Placental pericyte (primary cell): ENCODE measurements around the gene OSTF1. TPM values are rescaled to one million over a fixed set of nuclear protein-coding genes. Genes with fewer than 3 reads are reported as not detected.

Experiments used
- small RNA-seq: library from RNA; depleted of rRNA; stranded (forward); fragments of <200 nt; gene quantifications from one replicate; pipeline ENCODE3, GENCODE V24; 2012; ENCODE audit warnings: low replicate concordance
- total RNA-seq: library from RNA; depleted of rRNA; stranded (reverse); fragments of >200 nt; gene quantifications from 2 replicates; pipeline ENCODE4 v1.2.3, GENCODE V29; 2012

The OSTF1 gene, protein sequence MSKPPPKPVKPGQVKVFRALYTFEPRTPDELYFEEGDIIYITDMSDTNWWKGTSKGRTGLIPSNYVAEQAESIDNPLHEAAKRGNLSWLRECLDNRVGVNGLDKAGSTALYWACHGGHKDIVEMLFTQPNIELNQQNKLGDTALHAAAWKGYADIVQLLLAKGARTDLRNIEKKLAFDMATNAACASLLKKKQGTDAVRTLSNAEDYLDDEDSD
- 20.8 and 45.4 TPM in 2 replicates for total RNA-seq

DNA sequence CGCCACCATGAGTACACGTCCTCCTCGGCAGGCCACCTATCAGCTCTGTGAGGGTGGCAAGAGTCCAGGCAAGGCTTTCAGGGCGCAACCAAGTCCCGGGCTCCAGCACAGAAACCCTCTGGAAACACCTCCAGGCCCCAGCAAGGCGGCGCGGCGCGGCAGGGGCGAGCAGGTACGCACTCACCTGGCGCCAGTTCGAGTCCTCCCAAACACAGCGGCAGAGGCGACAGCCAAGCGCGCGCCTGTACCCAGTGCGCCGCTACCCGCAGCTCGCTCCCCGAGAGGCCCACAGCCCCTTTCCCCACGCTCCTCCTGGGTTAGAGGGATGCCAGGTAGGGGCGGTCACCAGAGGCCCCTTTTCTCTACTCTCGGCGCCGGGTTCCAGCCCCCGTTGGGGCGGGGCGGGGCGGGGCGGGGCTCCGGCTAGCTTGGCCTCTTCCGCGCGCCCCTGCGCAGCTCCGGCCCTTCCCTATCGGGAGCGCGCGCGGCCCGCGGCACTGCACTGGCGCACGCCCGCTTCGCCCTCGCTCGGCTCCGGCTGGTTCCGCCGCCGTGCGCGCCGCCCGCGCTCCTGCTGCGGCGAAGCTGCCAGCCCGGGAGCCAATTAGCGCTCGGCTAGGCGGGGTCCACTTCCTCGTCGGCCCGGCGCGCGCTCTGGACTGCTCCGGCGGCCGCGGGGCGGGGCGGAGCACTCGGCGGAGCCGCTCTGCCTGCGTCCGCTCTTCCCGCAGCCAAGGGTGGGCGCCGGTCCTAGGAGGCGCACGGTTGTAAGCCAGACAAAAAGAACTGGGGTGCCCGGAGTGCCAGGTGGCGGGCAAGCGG lies at the start of gene OSTF1, which contains the start of gene NMRK1:
TSS of gene OSTF1 (plus strand) at position 691 of the 822 bp plus-strand sequence. CDS start 179 bp downstream, outside the sequence.
TSS of gene NMRK1 (minus strand) at position 332 of the 822 bp plus-strand sequence. CDS start 5,040 bp downstream, outside the sequence.

Small RNA genes within 50 kb of the gene (small RNA-seq; reads per million reads assigned to genes)
- gene RF00019 = not detected

Other genes with a start within 250 kb of the OSTF1 start
- under 0.01 TPM in 2 replicates for gene TRPM6, start 200.6 kb upstream of the OSTF1 start, total RNA-seq
- gene C9orf40, start 135.6 kb upstream of the OSTF1 start, total RNA-seq = 1.5 and 11.0 TPM in 2 replicates
- 26.5 and 47.1 TPM in 2 replicates for gene CARNMT1, start 60.2 kb upstream of the OSTF1 start, total RNA-seq
- 11.3 and 22.3 TPM in 2 replicates for gene NMRK1, start 359 bp upstream of the OSTF1 start, total RNA-seq